Measurements from ENCODE around the gene GNGT1. TPM values are rescaled to one million over a fixed set of nuclear protein-coding genes. Genes with fewer than 3 reads are reported as not detected.

The GNGT1 gene
- total RNA-seq, 1 experiment from 2014 or later, result 0.20 TPM

- H3K4me3 Mint-ChIP-seq, result no peak overlapping the region
- Histone ChIP-seq H2AK5ac (ENCODE audit: insufficient read length, low read length) (no peak overlapping the region), H3K23me2 (ENCODE audit: insufficient read length, low read depth, low read length, poor library complexity, severe bottlenecking) (no peaks in the 10 kb centered on the region), H4K91ac (ENCODE audit: insufficient read length, low read depth, low read length) (no peak overlapping the region), H3K79me2 (ENCODE audit: insufficient read depth, low read length) (no peaks in the 10 kb centered on the region), H4K5ac (ENCODE audit: insufficient read length, low read depth, low read length) (no peak overlapping the region), H2AFZ (ENCODE audit: low read length) (no peak overlapping the region), H3K56ac (ENCODE audit: insufficient read length, low read depth, low read length) (no peak overlapping the region), H3K18ac (ENCODE audit: insufficient read length, low read depth, low read length) (no peak overlapping the region), H2BK120ac (ENCODE audit: low read depth, low read length, poor library complexity, severe bottlenecking) (no peak overlapping the region), H3K9me3 (ENCODE audit: control insufficient read depth, low read depth, low read length) (no peaks in the 10 kb centered on the region), H3K4me1 (ENCODE audit: insufficient read depth, low read length) (no peaks in the 10 kb centered on the region), H3K4me2 (ENCODE audit: insufficient read depth, insufficient read length, low read length) (no peak overlapping the region), H3K14ac (ENCODE audit: insufficient read depth, low read length) (no peak overlapping the region), H3K79me1 (ENCODE audit: insufficient read depth, low read depth, low read length, poor library complexity, severe bottlenecking) (no peaks in the 10 kb centered on the region), H3K27ac (ENCODE audit: insufficient read length, low read depth, low read length) (no peak overlapping the region), H3K4ac (ENCODE audit: low read depth, low read length) (no peak overlapping the region), H2BK15ac (ENCODE audit: low read depth, low read length) (no peak overlapping the region), H4K8ac (replicated peaks; ENCODE audit: insufficient read length, low read depth, low read length) (no peak overlapping the region), H4K20me1 (ENCODE audit: control insufficient read depth, insufficient read depth, insufficient read length) (no peaks in the 10 kb centered on the region), H3K23ac (ENCODE audit: insufficient read length, low read depth, low read length) (no peak overlapping the region), H3K9ac (ENCODE audit: extremely low read depth, insufficient read length, low read length) (no peak overlapping the region), H3K27me3 (ENCODE audit: insufficient read depth, low read length) (no peaks in the 10 kb centered on the region), H2BK5ac (ENCODE audit: insufficient read length, low read length) (no peak overlapping the region), H2BK12ac (ENCODE audit: insufficient read length, low read depth, low read length) (no peak overlapping the region), H3T11ph (ENCODE audit: low read length) (no peak overlapping the region), H2BK20ac (ENCODE audit: low read depth, low read length, poor library complexity, severe bottlenecking) (no peak overlapping the region)
- no peak for TF ChIP-seq CTCF (conservative IDR thresholded peaks at IDR 0.05)
- DNase-seq, result no peak
- H3K4me1 Mint-ChIP-seq, result no peaks in the 10 kb centered on the region
- no peaks in the 10 kb centered on the region; a peak in 1 of 7 replicates for H3K36me3 Mint-ChIP-seq (ENCODE audit: insufficient read depth in 1 of 3, low read depth in 3 of 3)
- WGBS (ENCODE audit: extremely low coverage, insufficient read length, low lambda C conversion rate), result no CpG with 5 or more reads among the region's 2 CpGs
- H3K27me3 Mint-ChIP-seq (ENCODE audit: low read depth), result no peaks in the 10 kb centered on the region
- no peak overlapping the region for H3K27ac Mint-ChIP-seq
- H3K9me3 Mint-ChIP-seq, result no peaks in the 10 kb centered on the region
Measured at GRCh38 chr7:93862651-93863050, 43.7 kb upstream of the GNGT1 start.

All from H9 (cell line).